Neuronal stem cell (in vitro differentiated cells): ENCODE results near the gene FSTL4.

Source experiments
- DNase-seq: peaks from one replicate; pipeline ENCODE4 v3.0.0-alpha.2; 2013; ENCODE audit warnings: low spot score
- H2AFZ ChIP-seq: one replicate; pipeline ENCODE4 v1.6.1; 2013; ENCODE audit warnings: mild to moderate bottlenecking, low read length, inconsistent platforms
- H2AK5ac ChIP-seq: 2 replicates; pipeline ENCODE4 v1.6.1; 2013; ENCODE audit warnings: low read depth, mild to moderate bottlenecking, inconsistent platforms, low read length, moderate library complexity, mixed read lengths
- H2BK120ac ChIP-seq: 2 replicates; pipeline ENCODE4 v1.6.1; 2013; ENCODE audit warnings: low read depth, mild to moderate bottlenecking, inconsistent platforms, low read length, moderate library complexity, mixed read lengths
- H2BK12ac ChIP-seq: one replicate; pipeline ENCODE4 v1.6.1; 2013; ENCODE audit warnings: low read length, inconsistent platforms
- H2BK15ac ChIP-seq: 2 replicates; pipeline ENCODE4 v1.6.1; 2013; ENCODE audit warnings: mild to moderate bottlenecking, low read length, inconsistent platforms, mixed read lengths
- H2BK5ac ChIP-seq: one replicate; pipeline ENCODE4 v1.6.1; 2013; ENCODE audit warnings: inconsistent platforms, mild to moderate bottlenecking, low read length, moderate library complexity
- H3K14ac ChIP-seq: one replicate; pipeline ENCODE4 v1.6.1; 2013; ENCODE audit warnings: low read length, inconsistent platforms
- H3K18ac ChIP-seq: 2 replicates; pipeline ENCODE4 v1.6.1; 2013; ENCODE audit warnings: low read length, inconsistent platforms
- H3K23ac ChIP-seq: 2 replicates; pipeline ENCODE4 v1.6.1; 2013; ENCODE audit warnings: low read depth, mild to moderate bottlenecking, mixed read lengths, low read length, inconsistent platforms; ENCODE audit not compliant: poor library complexity
- H3K27ac ChIP-seq: replicated peaks from 3 replicates; pipeline ENCODE4 v1.5.1; 2013; ENCODE audit warnings: low read length, inconsistent platforms
- H3K27me3 ChIP-seq, 3 experiments: 2 replicates each; pipeline ENCODE4 v1.6.1; 2013; ENCODE audit warnings: low read length in 3 of 3, mild to moderate bottlenecking in 2 of 3, inconsistent platforms in 1 of 3, low read depth in 1 of 3, mixed read lengths in 1 of 3, moderate library complexity in 1 of 3; ENCODE audit not compliant: control insufficient read depth in 3 of 3, insufficient read depth in 3 of 3
- H3K36me3 ChIP-seq, 2 donors: replicated peaks in 1 of 2; 2 replicates each; pipeline ENCODE4 v1.6.1; 2013; ENCODE audit warnings: low read length in 2 of 2; ENCODE audit not compliant: control insufficient read depth in 2 of 2, insufficient read depth in 2 of 2
- H3K4ac ChIP-seq: 2 replicates; pipeline ENCODE4 v1.6.1; 2013; ENCODE audit warnings: inconsistent platforms, mild to moderate bottlenecking, low read length, moderate library complexity
- H3K4me1 ChIP-seq, 2 donors: 1 replicate in 1 of 2; 2 replicates in 1 of 2; pipeline ENCODE4 v1.6.1; 2013; ENCODE audit warnings: low read length in 2 of 2, low read depth in 1 of 2; ENCODE audit not compliant: control insufficient read depth in 2 of 2, insufficient read depth in 1 of 2
- H3K4me2 ChIP-seq: one replicate; pipeline ENCODE4 v1.6.1; 2013; ENCODE audit warnings: mild to moderate bottlenecking, low read length, inconsistent platforms; ENCODE audit not compliant: insufficient read depth, poor library complexity, severe bottlenecking
- H3K4me3 ChIP-seq, 2 donors: 2 replicates each; pipeline ENCODE4 v1.5.1; 2013; ENCODE audit warnings: low read length in 2 of 2, mild to moderate bottlenecking in 2 of 2, inconsistent platforms in 1 of 2, moderate library complexity in 1 of 2
- H3K79me1 ChIP-seq: one replicate; pipeline ENCODE4 v1.6.1; 2013; ENCODE audit warnings: low read depth, mild to moderate bottlenecking, inconsistent platforms, low read length, moderate library complexity
- H3K9ac ChIP-seq: one replicate; pipeline ENCODE4 v1.6.1; 2013; ENCODE audit warnings: mild to moderate bottlenecking, low read depth, low read length, inconsistent platforms; ENCODE audit not compliant: poor library complexity
- H3K9me3 ChIP-seq, 2 donors: replicated peaks in 1 of 2; 2 replicates each; pipeline versions ENCODE3 to v1.6.1; 2013; ENCODE audit warnings: low read length in 2 of 2, mild to moderate bottlenecking in 2 of 2, inconsistent platforms in 1 of 2, low read depth in 1 of 2, mixed read lengths in 1 of 2, moderate library complexity in 1 of 2; ENCODE audit not compliant: control insufficient read depth in 2 of 2, insufficient read depth in 1 of 2
- H4K8ac ChIP-seq: one replicate; pipeline ENCODE4 v1.6.1; 2013; ENCODE audit warnings: low read depth, mild to moderate bottlenecking, inconsistent platforms, low read length, moderate library complexity
- H4K91ac ChIP-seq: one replicate; pipeline ENCODE4 v1.6.1; 2013; ENCODE audit warnings: low read length, low read depth, mild to moderate bottlenecking, inconsistent platforms; ENCODE audit not compliant: poor library complexity
- WGBS, 2 donors: extraction: QIAGEN DNeasy Blood & Tissue Kit; methylation state at CpG; one replicate each; pipeline ENCODE4 v1.1.7; 2013; ENCODE audit warnings: missing lambda C conversion rate in 2 of 2, mixed read lengths in 1 of 2; ENCODE audit not compliant: insufficient read length in 2 of 2, insufficient replicate concordance in 1 of 2; ENCODE audit errors: extremely low coverage in 2 of 2; 5-methylcytosine and 5-hydroxymethylcytosine counted together

FSTL4 gene

DNA sequence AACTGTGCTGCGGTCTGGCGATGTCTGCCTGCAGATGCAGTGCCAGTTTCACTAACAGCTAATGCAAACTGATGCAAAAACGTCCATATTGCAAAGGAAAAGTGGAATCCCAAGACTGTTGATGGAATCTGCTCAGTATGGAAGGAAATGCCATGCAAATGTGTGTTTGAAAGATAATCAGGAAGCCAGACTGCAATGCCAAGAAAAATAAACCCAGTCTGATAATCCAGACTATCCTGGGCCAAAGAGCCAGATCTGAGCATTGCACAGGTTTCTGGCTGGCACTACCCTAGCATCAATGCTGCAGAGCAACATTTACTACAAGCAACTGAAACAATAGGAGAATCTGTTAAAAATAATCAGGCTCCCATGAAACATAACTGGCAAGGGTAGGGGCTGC, 130.3 kb downstream of the FSTL4 start:
- no CpG with 5 or more reads among the region's 3 CpGs for WGBS, 2 donors
- no peak overlapping the region for H3K14ac ChIP-seq
- no peak overlapping the region for H2AFZ ChIP-seq
- H2BK12ac ChIP-seq: no peak overlapping the region
- H2AK5ac ChIP-seq: no peak overlapping the region
- no peak overlapping the region for H2BK5ac ChIP-seq
- DNase-seq: no peak
- H2BK120ac ChIP-seq: no peak overlapping the region
- H4K91ac ChIP-seq: no peak overlapping the region
- H3K27ac ChIP-seq: no peak overlapping the region
- H3K4me1 ChIP-seq: no peaks in the 10 kb centered on the region
- H4K8ac ChIP-seq: no peak overlapping the region
- no peaks in the 10 kb centered on the region for H3K36me3 ChIP-seq
- no peak overlapping the region for H3K18ac ChIP-seq
- no peak overlapping the region for H3K4me3 ChIP-seq
- H3K23ac ChIP-seq: no peak overlapping the region
- H3K27me3 ChIP-seq: peaks cover 0 to 13% (median 0%) of the 10 kb centered on the region in 3 experiments
- no peak overlapping the region for H3K9ac ChIP-seq
- no peak overlapping the region for H3K4me2 ChIP-seq
- H2BK15ac ChIP-seq: no peak overlapping the region
- no peak overlapping the region for H3K4ac ChIP-seq
- no peaks in the 10 kb centered on the region for H3K79me1 ChIP-seq
- H3K9me3 ChIP-seq: no peaks in the 10 kb centered on the region

DNA sequence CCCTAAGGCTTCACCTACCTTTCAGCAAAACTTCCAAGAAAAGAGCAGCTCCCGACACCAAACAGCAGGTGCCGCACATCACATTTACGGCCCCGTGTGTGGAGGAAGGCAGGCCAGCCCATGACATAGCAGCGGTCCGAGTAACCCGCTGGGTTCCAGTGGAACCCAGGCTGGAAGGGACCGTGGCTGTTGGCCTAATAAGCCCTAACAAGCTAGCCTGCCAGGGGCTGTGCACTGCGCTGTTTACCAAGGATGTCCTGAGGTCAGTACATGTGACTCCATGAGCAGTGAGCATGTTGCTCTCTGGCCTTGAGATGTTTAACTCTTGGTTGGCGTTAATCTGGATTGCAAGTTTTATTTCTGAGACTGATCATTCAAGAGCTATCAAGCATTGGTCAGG, 131.5 kb downstream of the FSTL4 start:
- no peak overlapping the region for H3K18ac ChIP-seq
- no peak for DNase-seq
- WGBS, 2 donors: no CpG with 5 or more reads among the region's 10 CpGs

DNA sequence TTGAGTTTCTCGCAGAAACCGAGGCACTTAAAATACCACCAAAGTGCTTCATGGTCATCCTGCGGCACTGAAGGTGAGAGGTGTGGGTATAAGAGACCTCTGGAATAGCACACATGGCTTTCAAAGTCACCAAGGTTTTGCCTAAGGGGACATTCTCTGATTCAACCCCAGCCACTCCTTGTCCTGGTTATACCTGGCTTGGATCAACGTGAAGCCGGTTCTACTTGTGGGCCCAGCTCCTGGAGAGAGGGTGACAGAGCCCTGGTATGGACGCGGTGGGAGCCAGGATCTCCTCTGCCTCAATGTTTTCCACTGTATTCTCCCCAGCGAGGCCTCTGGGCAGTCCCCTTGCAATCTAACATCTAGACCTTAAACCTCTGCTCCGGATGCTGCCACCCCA, 132.0 kb downstream of the FSTL4 start:
- Histone ChIP-seq H3K9ac (no peak overlapping the region), H2BK120ac (no peak overlapping the region), H4K8ac (no peak overlapping the region), H3K4me3 (no peak overlapping the region), H3K4me2 (no peak overlapping the region), H2BK12ac (no peak overlapping the region), H3K36me3 (no peaks in the 10 kb centered on the region), H3K4me1 (peaks cover 0 to 3% of the 10 kb centered on the region in 2 donors), H3K23ac (no peak overlapping the region), H3K27me3 (peaks cover 0 to 8% (median 0%) of the 10 kb centered on the region in 3 experiments), H3K9me3 (no peaks in the 10 kb centered on the region), H2BK5ac (no peak overlapping the region), H2AK5ac (no peak overlapping the region), H2AFZ (no peak overlapping the region), H3K18ac (no peak overlapping the region), H2BK15ac (no peak overlapping the region), H3K4ac (no peak overlapping the region), H4K91ac (no peak overlapping the region), H3K14ac (no peak overlapping the region), H3K27ac (no peak overlapping the region), H3K79me1 (no peaks in the 10 kb centered on the region)
- WGBS, 2 donors: no CpG with 5 or more reads among the region's 9 CpGs
- DNase-seq: no peak

More for the DNA sequence above, 131.5 kb downstream of the FSTL4 start:
- H3K27ac ChIP-seq: no peak overlapping the region
- H3K4me3 ChIP-seq: no peak overlapping the region
- H3K23ac ChIP-seq: no peak overlapping the region
- H3K14ac ChIP-seq: no peak overlapping the region
- no peak overlapping the region for H2BK5ac ChIP-seq
- H4K91ac ChIP-seq: no peak overlapping the region
- no peak overlapping the region for H3K4me2 ChIP-seq
- no peak overlapping the region for H2AK5ac ChIP-seq
- H3K9me3 ChIP-seq: no peaks in the 10 kb centered on the region
- H2BK12ac ChIP-seq: no peak overlapping the region
- H3K9ac ChIP-seq: no peak overlapping the region
- H3K4ac ChIP-seq: no peak overlapping the region
- peaks cover 0 to under 1% of the 10 kb centered on the region in 2 donors for H3K4me1 ChIP-seq
- H2BK120ac ChIP-seq: no peak overlapping the region
- no peak overlapping the region for H4K8ac ChIP-seq
- H3K79me1 ChIP-seq: no peaks in the 10 kb centered on the region
- H2AFZ ChIP-seq: no peak overlapping the region
- no peaks in the 10 kb centered on the region for H3K36me3 ChIP-seq
- H3K27me3 ChIP-seq: peaks cover 0 to 13% (median 0%) of the 10 kb centered on the region in 3 experiments
- no peak overlapping the region for H2BK15ac ChIP-seq

DNA sequence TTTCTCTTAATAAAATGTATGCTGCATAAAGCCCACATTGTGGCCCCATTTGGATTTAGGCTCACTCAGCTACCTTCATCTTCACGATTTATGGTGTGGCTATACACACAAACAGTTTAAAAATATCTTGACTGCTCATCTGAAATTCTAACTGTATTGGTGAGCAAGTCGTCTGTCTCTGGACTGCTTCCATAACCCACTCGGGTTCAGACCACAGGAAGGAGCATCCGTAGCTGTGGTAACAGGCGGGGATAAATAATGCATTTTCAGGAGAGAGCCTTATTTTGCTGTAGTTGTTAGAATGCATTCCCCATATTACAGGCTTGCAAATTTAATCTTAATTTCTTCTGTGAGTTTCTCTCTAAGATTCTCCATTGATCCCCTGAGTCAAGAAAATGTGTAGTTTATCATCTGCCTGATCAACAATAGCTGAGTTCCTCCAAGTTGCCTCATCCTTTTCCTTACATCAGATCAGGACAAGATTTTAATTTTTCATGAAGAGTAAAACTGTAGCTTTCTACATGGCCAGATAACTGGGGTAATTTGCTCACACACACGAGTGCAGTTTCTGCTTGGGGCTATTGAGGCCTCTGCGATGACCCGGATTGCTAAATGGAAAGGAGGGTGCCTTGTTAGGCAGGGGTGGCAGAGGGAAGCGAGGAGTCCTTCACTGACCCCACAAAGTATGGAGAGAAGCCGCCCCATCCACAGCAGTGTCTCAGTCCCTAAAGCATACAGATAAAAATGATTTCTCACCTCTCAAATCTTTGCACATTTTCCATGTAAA, 133.9 kb downstream of the FSTL4 start:
- Histone ChIP-seq H3K14ac (no peak overlapping the region), H3K27me3 (peaks cover 0 to 3% (median 0%) of the 10 kb centered on the region in 3 experiments), H2BK120ac (no peak overlapping the region), H2BK5ac (no peak overlapping the region), H2AK5ac (no peak overlapping the region), H3K9ac (no peak overlapping the region), H3K4ac (no peak overlapping the region), H3K4me2 (no peak overlapping the region), H2BK15ac (no peak overlapping the region), H3K36me3 (no peaks in the 10 kb centered on the region), H2AFZ (no peak overlapping the region), H3K18ac (no peak overlapping the region), H2BK12ac (no peak overlapping the region), H4K8ac (no peak overlapping the region), H3K4me3 (no peak overlapping the region), H3K4me1 (peaks cover 0 to 3% of the 10 kb centered on the region in 2 donors), H3K27ac (no peak overlapping the region), H3K79me1 (no peaks in the 10 kb centered on the region), H3K23ac (no peak overlapping the region), H4K91ac (no peak overlapping the region), H3K9me3 (no peaks in the 10 kb centered on the region)
- WGBS, 2 donors: no CpG with 5 or more reads among the region's 10 CpGs
- no peak for DNase-seq
